Mucosa of descending colon (tissue), 3 donors: ENCODE results near the gene SLC25A40. TPM values are rescaled to one million over a fixed set of nuclear protein-coding genes. Genes with fewer than 3 reads are reported as not detected.

ENCODE experiments used
- ATAC-seq: fragments of 200-7000 bp; cut with Tn5 transposase; one replicate; pipeline ENCODE4 v1.9.1; 2020; ENCODE audit warnings: mild to moderate bottlenecking, moderate library complexity
- DNase-seq, 3 donors: peaks; one replicate each; pipeline ENCODE4 v3.0.0-alpha.2; 2020
- H3K36me3 ChIP-seq: fragments of 200-600 bp; one replicate; pipeline ENCODE4 v1.8.0; 2021; ENCODE audit warnings: low read depth, mild to moderate bottlenecking
- H3K4me1 ChIP-seq: fragments of 200-600 bp; one replicate; pipeline ENCODE4 v1.8.0; 2021; ENCODE audit warnings: low read depth, mild to moderate bottlenecking
- H3K4me3 ChIP-seq: fragments of 200-600 bp; one replicate; pipeline ENCODE4 v1.8.0; 2021; ENCODE audit warnings: mild to moderate bottlenecking
- H3K9me3 ChIP-seq: fragments of 200-600 bp; one replicate; pipeline ENCODE4 v1.8.0; 2021; ENCODE audit warnings: mild to moderate bottlenecking
- CTCF ChIP-seq: fragments of 200-600 bp; IDR thresholded peaks from one replicate; pipeline ENCODE4 v1.8.0; 2022; ENCODE audit warnings: antibody characterized with exemption, mild to moderate bottlenecking
- intact Hi-C, 2 donors: fragments of 100-400 bp; cut with DNase I in 1 of 2; cut with micrococcal nuclease in 1 of 2; formaldehyde crosslinking; loops; one replicate each; pipeline versions ENCODE4 v1.11.0 to v1.11.1; 2022; cut with DNase I, micrococcal nuclease
- total RNA-seq, 3 donors: library from RNA; stranded (reverse); fragmentation: NEBNext Ultra II Directional in 2 of 3; extraction: Animal tissue kit (Norgen Biotek cat#: 25700) in 2 of 3; gene quantifications; one replicate each; pipeline versions ENCODE4 v1.2.1 to v1.2.4, GENCODE V29; 2021 to 2023
- donor health status: DM: no; HTN: no; CAD: no; lungs with moderate emphysema.
- donor health status: DM: no; HTN: no; CAD: no.
- donor health status: DM: no; HTN: yes; CAD: no.

The SLC25A40 gene
- total RNA-seq, 3 donors from 2014 or later: 21.6 to 31.1 (median 29.0) TPM

- H3K36me3 ChIP-seq: no peaks in the 10 kb centered on the region
- H3K9me3 ChIP-seq: no peaks in the 10 kb centered on the region
- intact Hi-C loops: no loop called here
- DNase-seq: no peak
- no peak for ATAC-seq
- no peaks in the 10 kb centered on the region for H3K4me1 ChIP-seq
- H3K4me3 ChIP-seq: no peak overlapping the region
- TF ChIP-seq CTCF: no peak
Observed at GRCh38 chr7:87785368-87785995, 90.7 kb downstream of the SLC25A40 start.

GRCh38 chr7:87784424-87784823 is 91.7 kb downstream of the SLC25A40 start:
- intact Hi-C loops: no loop called here
- H3K9me3 ChIP-seq: no peaks in the 10 kb centered on the region
- ATAC-seq (no peak), DNase-seq (no peak)
- TF ChIP-seq CTCF: no peak
- no peaks in the 10 kb centered on the region for H3K36me3 ChIP-seq
- H3K4me1 ChIP-seq: no peaks in the 10 kb centered on the region
- H3K4me3 ChIP-seq: no peak overlapping the region

Other genes with a start within 250 kb of the SLC25A40 start
- gene RUNDC3B, start 248.0 kb downstream of the SLC25A40 start, total RNA-seq: 10 to 100 TPM in 1 of 3 donors, 1 to 10 TPM in 2; 5.9 to 15.5 (median 6.0) TPM
- 10 to 100 TPM in 2 of 3 donors, 1 to 10 TPM in 1; 9.4 to 18.2 (median 13.4) TPM for gene DBF4, start 133 bp upstream of the SLC25A40 start, total RNA-seq
- 1 to 10 TPM; 1.8 to 4.6 (median 3.7) TPM for gene ADAM22, start 57.9 kb upstream of the SLC25A40 start, total RNA-seq